AG10803 (cell line): ENCODE results near the gene KRTAP12-2.
"Not testable (repeated sequence)": the region's sequence is repeated elsewhere in the genome, so short reads cannot be mapped to it uniquely, and the experiment has no call there.

ENCODE experiments used
- DNase-seq: peaks from one replicate; pipeline ENCODE4 v3.0.0; 2010; ENCODE audit warnings: low read depth
- H3K4me3 ChIP-seq: 2 replicates; pipeline ENCODE4 v1.5.1; 2011; ENCODE audit warnings: mild to moderate bottlenecking, low read length, control low read depth
- TF ChIP-seq, protein P1 (sequence below): conservative IDR thresholded peaks from 2 replicates; pipeline ENCODE4 v1.5.1; 2011; ENCODE audit warnings: mild to moderate bottlenecking, low read length, control low read depth, inconsistent platforms

KRTAP12-2 gene

DNA sequence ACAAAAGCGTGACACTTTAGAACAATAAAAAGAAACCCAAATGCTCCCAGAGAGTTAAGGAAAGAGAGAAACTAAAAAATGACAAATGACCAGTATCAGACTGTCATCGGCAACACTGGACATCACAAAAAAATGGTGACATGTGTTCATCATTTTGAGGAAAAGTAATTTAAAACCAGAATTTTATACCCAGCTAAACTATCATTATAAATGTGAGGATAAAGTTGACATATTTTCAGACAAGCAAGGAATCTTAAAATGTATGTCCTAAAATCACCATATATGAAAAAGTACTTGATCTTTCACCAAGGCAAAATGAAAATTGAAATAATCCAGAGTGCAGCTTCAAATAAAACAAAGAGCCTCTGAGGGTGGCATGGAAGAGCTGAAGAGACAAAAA, 21.8 kb downstream of the KRTAP12-2 start:
- no peak for DNase-seq
- TF ChIP-seq, protein P1, sequence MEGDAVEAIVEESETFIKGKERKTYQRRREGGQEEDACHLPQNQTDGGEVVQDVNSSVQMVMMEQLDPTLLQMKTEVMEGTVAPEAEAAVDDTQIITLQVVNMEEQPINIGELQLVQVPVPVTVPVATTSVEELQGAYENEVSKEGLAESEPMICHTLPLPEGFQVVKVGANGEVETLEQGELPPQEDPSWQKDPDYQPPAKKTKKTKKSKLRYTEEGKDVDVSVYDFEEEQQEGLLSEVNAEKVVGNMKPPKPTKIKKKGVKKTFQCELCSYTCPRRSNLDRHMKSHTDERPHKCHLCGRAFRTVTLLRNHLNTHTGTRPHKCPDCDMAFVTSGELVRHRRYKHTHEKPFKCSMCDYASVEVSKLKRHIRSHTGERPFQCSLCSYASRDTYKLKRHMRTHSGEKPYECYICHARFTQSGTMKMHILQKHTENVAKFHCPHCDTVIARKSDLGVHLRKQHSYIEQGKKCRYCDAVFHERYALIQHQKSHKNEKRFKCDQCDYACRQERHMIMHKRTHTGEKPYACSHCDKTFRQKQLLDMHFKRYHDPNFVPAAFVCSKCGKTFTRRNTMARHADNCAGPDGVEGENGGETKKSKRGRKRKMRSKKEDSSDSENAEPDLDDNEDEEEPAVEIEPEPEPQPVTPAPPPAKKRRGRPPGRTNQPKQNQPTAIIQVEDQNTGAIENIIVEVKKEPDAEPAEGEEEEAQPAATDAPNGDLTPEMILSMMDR = no peak
- no peak overlapping the region for H3K4me3 ChIP-seq

DNA sequence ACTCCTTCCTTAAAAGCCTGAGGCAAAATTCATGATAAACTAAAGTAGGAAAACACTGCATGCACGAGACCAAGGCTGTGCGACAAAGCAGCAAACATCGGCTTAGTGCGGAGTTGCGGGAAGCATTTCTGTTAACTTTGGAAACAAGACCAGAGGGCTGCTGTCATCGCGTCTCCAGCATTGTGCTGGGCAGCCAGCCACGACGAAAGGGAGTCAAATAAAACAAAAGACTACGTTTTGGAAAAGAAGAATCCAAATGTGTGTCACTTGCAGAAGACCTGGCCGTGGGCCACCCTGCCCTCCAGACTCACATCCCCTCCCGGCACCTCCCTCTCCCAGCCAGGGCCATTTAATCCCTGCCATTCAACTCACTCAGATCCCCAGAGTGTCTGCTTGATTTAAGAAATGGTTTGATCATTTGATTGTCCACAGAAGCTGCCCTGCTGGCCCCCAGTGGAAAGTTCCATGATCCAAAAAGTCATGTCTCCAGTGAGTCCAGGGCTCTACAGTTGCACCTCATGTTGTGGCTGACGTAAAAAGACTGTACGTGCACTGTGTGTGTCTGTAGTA, 22.9 kb downstream of the KRTAP12-2 start:
- H3K4me3 ChIP-seq = no peak overlapping the region
- TF ChIP-seq, protein P1 = no peak
- DNase-seq = no peak

DNA sequence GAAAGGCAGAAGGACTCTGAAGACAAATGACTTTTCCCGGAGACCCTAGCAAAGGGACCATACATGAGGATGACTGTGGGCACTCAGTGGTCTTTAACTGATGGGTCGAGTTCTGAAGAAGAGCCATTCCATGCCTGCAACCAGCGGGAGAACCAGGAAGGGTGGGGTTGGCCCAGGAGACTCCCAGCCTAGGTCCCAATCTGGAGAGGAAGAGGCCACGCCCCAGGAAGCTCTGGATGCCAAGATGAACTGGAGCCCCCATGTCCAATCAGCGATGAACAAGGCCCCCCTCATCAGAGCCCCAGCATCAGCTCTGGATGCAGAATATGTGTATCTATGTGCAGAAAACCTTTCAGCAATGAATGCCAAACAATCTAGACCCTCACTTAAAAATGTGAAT, 26.0 kb downstream of the KRTAP12-2 start:
- TF ChIP-seq, protein P1 = no peak
- DNase-seq = no peak
- no peak overlapping the region for H3K4me3 ChIP-seq

DNA sequence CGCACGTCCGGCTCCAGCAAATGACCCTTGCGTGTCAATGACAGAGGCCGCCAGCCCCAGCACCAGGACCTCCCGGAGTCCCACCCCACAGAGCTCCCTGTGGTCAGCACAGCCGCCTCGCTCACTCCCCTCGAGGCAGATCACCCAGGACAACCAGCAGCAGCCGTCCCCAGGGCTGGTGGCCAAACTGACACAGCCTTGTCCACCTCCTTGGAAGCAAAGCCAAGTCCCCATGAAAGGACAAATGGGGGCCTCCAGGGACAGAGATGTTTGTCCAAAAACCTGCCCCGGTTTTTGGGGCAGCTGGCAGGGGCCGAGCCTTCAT, 27.4 kb downstream of the KRTAP12-2 start:
- DNase-seq = no peak
- H3K4me3 ChIP-seq = no peak overlapping the region
- TF ChIP-seq, protein P1 = no peak

DNA sequence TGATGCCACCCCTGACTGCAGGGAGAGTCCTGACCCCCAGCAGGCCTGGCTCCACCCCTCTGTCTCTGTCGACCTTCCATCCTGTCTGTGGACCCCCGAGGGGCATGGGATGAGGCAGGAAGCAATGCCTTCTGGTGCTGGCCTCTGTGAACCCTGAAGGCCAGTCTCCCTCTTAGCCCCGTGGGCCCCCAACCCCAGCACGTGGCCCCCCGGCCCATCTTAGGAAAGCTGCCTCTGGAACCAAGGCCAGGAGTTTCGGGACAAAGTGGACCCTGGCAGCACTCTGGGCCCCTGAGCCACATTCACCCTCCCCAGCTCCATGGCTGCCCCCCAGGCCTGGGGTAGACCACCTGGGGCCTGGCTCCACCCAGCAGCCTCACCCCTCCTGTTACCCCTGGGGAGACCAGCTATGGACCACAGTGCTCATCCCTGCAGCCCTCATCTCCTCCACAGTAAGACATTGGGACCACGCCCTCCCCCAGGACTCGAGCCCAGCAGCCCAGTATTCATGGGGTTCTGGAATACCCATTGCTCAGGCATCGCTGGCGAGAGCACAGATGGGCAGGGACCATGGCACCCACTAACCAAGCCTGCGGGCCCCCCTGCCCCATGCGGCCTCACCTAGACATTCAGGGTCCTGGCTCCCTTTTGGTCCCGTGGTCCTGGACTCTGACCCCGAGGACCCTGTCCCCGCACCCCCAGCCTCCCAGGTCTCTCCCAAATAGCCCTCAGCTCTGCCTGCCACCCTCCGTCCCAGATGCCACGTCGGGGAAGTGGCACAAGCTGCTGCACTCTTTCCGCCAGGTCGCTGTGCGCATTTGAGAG, 28.0 kb downstream of the KRTAP12-2 start:
- DNase-seq, H3K4me3 ChIP-seq: not testable (repeated sequence)

DNA sequence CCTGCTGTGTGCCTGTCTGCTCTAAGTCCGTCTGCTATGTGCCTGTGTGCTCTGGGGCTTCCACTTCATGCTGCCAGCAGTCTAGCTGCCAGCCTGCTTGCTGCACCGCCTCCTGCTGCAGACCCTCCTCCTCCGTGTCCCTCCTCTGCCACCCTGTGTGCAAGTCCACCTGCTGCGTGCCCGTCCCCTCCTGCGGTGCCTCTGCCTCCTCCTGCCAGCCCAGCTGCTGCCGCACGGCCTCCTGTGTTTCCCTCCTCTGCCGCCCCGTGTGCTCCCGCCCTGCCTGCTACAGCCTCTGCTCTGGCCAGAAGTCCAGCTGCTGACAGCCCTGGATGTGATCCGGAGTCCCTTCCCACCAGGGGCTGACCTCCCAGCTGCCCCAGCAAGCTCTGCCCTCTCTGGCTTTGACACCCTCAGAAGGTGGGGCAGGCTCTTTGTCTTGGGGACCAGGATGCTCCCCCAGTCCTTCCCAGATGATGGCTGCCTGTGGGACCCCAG, 28.8 kb downstream of the KRTAP12-2 start:
- not testable (repeated sequence) for DNase-seq, H3K4me3 ChIP-seq

DNA sequence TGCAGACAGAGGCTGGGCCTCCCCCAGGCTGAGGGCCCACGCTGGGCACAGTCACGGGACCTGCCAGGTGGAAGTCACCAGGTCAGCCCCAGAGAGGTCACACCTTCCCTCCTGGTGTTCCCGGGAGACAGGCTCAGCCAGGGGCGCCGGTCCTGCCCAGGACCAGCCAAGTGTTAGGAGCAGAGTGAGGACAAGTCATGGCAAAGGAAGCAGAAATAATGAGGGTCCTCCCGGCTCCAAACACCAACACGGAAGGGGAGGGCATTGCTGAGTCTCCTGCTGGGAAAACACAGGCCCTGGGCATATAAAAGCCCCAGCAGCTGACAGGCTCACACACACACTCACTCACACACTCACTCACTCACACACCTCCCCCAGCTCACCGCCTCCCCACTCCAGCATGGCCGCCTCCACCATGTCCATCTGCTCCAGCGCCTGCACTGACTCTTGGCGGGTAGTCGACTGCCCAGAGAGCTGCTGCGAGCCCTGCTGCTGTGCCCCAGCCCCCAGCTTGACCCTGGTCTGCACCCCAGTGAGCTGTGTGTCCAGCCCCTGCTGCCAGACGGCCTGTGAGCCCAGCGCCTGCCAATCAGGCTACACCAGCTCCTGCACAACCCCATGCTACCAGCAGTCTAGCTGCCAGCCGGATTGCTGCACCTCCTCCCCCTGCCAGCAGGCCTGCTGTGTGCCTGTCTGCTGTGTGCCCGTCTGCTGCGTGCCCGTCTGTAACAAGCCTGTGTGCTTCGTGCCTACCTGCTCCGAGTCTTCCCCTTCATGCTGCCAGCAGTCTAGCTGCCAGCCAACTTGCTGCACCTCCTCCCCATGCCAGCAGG, 29.5 kb downstream of the KRTAP12-2 start, which contains the start of gene KRTAP10-10:
KRTAP10-10 (plus strand) TSS at position 339 of the 833 bp plus-strand sequence; CDS start at position 401, 62 bp downstream.
- DNase-seq = no peak
- no peak within 1 kb of the TSS for H3K4me3 ChIP-seq
- TF ChIP-seq, protein P1 = no peak
